ENCODE results near the gene HSPB8.
"Not testable (repeated sequence)": the region's sequence is repeated elsewhere in the genome, so short reads cannot be mapped to it uniquely, and the experiment has no call there.

HSPB8 gene

DNA sequence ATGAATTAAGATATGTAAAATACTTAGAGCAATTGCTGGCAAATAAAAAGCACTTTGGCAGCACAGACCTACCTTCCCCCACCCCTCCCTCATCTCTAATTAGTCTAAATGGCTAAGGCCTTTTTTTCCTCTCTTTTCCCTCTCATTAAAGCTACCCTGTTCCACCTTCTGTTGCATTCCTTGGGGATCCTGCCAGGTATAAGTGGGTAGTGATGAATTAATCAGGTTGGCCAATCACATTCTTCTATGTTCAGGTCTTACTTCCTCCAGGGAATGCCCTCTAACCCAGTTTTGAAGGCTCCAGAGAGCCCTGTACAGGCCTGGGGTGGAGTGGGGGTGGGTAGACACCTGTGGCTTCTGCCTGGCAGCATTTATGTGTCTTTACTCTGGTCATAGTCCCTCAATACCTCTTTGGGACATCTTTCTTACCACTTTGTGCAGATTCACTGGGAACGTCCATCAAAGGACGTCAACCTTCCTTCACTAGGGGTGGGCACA is 28.4 kb downstream of the HSPB8 start:
- DNase-seq, result no peak

- DNase-seq, result no peak
These were observed 29.9 kb downstream of the HSPB8 start for GRCh38 chr12:119208626-119209061.

DNA sequence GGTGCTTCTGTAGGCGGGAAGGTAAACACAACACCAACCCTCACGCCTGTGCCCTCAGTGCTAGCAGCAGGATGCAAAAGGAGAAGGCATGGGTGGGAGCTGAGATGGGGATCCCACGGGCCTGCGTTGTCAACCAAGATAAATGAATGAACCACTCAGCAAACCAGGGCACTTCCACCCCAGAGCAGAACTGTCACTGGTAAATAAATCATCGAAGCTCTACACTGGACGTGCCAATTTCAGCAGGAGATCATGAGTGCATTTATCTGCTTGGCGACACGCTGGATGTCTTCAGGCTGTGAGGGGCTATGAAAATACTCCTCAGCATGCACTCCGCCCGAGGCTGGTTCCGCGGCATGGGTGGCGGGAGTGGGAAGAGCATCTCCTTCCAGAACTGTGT is 33.2 kb downstream of the HSPB8 start:
- no peak for DNase-seq

GRCh38 chr12:119216084-119216483 is 37.4 kb downstream of the HSPB8 start:
- DNase-seq, result no peak

DNA sequence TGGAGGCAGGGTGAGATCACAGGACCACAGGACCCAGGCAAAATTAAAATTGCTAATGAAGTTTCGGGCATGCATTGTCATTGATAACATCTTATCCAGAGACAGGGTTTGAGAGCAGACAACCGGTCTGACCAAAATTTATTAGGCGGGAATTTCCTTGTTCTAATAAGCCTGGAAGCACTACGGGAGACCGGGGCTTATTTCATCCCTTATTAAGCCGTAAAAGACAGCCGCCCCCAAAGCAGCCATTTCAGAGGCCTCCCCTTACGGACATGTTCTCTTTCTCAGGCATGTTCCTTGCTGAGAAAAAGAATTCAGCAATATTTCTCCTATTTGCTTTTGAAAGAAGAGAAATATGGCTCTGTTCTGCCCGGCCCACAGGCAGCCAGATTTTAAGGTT is 40.1 kb downstream of the HSPB8 start:
- not testable (repeated sequence) for DNase-seq

DNA sequence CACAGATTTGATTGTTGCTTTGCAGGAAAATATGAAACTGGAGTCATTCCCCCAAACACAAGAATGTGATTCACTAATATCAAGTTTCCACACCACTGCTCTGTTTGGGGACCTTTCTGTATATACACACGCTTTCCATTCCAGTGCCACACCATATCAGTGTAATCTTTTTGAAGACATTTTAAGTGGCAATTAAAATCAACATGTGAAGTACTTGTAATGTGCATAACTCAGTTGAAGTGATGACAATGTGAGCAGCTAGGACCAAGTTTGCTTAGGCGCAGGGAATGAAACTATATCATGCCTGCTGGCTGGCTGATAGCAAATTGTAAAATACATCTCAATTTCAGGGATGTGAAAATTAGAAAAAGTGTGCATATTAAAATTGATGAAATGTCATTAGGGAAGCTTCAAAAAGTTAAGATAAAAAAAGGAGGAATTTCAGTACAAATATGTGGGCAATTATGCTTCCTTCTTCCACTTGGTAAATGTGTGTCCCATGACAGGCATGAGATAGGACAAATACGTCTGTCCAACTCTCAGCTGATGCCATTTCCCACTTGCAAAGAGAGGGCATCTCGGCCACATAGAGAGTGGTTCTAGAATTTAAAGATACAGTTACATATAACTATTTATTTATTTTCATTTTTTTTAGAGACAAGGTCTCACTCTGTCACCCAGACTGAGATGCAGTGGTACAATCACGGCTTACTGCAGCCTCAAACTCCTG is 43.7 kb downstream of the HSPB8 start:
- no peak for DNase-seq

DNA sequence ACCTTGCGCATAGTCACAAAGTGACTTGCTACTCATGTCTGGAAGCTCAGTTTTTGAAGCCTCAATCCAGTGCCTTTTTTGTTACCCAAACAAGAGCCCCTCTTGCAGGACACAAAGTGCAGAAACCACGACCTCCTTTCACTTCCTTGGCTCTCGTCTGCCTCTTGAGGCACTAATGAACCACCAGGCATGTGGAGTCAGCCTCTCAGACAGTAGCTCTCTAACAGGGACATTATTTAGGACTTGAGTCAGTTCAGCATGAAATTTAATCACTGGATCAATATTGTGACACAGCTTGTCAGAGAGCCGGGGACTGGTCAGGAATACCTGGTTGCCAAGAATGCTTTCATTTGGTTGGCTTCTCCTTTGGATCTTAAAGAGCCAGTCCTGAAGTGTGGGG is 46.7 kb downstream of the HSPB8 start:
- DNase-seq, result no peak

GRCh38 chr12:119227292-119227691 is 48.6 kb downstream of the HSPB8 start:
- no peak for DNase-seq

DNA sequence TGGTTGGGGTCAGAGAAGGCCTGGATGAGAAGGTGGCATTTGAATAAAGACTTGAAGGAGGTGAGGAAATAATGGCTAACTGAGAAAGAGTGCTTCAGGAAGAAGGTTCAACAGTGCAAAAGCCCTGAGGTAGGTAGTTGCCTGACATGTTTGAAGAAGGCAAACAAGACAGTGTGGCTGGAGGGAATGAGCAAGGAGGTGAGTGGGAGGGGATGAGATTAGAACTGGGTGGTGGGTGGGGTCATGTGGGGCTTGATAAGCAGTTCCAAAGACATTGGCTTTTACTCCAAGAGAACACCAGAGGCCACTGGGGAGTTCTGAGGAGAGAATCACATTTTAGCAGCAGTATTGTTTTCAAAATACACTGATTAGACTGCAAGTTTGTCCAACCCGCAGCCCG is 50.5 kb downstream of the HSPB8 start:
- no peak for DNase-seq

DNA sequence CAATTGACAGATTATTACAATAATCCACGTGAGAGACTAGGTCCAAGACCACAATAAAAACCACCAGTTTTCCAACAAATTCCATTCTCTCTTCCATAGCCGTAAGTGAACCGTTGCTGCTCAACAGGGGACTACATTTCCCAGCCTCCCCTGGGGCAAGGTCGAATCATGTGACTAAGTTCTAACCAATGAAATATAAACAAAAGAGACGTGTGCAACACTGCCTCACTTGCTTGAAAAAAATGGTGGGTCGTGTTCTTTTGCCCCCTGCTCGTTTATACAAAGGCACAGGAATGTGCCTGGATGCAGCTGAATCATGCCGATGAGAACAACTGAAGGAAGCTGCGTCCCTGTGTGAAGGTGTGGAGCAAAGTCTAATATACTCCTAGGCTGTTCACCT is 51.1 kb downstream of the HSPB8 start:
- DNase-seq, result no peak

DNA sequence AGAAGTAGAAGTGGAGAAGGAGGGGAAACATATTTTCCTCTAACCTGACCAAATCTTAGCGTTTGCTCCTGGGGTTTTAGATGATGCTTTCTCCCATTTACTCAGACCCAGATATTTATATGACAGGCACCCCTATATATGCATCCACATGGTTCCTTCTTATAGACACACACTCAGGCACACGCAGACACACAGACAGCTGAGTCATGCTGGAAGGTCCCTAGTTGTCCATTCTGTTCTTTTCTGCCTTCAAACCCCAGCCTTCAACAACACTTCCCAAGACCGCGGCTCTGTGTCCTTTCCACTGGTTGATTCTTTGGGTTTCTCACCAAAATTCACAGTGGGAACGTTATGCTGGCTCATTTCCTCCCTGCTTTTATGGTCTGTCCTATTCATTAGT is 52.1 kb downstream of the HSPB8 start:
- no peak for DNase-seq

DNA sequence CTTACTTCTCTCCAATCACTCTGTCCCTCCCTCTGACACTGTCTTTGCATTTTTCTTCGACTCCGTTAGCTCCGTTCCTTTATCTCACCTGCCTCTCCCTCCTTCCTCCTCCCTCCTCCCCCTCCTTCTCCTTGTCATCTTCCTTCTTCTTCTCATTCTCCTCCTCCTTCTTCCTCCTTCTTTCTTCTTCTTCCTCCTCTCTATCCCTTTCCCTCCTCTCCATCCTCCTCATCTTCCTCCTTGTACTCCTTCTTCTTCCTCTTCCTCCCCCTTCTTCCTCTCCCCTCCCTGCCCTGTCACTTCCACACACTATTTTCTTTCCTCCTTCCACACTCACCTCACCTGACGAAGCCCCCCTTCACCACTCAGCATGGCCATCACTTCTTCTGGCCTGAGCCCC is 53.0 kb downstream of the HSPB8 start:
- no peak for DNase-seq

GRCh38 chr12:119235197-119235751 is 56.5 kb downstream of the HSPB8 start:
- DNase-seq, result no peak

DNA sequence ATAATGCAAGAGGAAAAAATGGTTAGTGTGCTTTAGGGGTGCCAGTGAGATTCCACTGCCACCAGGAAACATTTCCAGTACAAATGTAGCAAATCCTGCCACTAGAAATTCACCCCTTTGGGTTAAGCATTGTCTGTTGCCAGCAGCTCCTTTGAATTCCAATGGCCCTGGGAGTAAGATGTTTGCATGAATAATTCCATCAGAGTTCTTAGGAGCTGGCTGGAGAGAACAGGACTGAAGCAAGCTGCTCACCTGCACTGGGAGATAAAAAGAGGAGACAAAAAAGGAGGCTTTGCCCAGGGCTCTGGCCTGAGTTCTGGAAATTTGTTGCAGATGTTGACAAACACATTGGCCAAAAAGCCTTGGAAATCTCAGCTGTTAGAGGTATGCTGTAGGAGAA is 57.6 kb downstream of the HSPB8 start:
- DNase-seq, result no peak

- no peak for DNase-seq
These were observed 60.3 kb downstream of the HSPB8 start for GRCh38 chr12:119239040-119239439.

DNA sequence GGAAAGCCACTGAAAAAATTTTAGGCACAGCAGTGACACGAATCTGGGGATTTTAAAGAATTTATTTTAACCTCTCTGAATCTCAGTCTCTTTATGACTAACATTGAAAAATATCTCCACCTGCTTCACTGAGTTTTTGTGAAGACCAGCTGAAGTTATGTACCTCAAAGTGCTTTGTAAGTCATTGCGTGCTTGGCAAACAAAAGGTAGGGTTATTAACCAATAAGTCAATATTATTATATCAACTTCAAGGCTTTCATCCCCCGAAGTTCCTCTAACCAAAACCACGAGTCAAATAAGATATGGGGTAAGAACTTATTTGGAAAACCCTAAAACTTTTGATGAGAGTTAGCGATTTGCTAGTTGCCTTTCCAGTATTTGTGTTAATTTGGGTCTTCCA is 62.3 kb downstream of the HSPB8 start:
- DNase-seq, result no peak

GRCh38 chr12:119241580-119242169 is 62.9 kb downstream of the HSPB8 start:
- DNase-seq, result no peak
